GM10248 (cell line): ENCODE data around the gene ZNRD2.

Source experiments
- CTCF ChIA-PET: fragments of 300-600 bp; sonication (Branson Sonifier 250); formaldehyde crosslinking; extraction: SDS; loops from one replicate; lab custom pipeline; 2021; ENCODE audit warnings: antibody characterized with exemption; lab: Yijun Ruan, JAX
- POLR2A ChIA-PET: fragments of 350-650 bp; sonication (Branson Sonifier 250); formaldehyde crosslinking; extraction: SDS; loops from one replicate; lab custom pipeline; 2020; ENCODE audit warnings: antibody characterized with exemption; lab: Yijun Ruan, JAX
- DNase-seq: peaks from one replicate; pipeline ENCODE4 v3.0.0; 2012; ENCODE audit errors: extremely low spot score
- TF ChIP-seq, protein P1 (sequence below): IDR thresholded peaks from 2 replicates; pipeline ENCODE4 v1.5.1; 2012; ENCODE audit warnings: mild to moderate bottlenecking, low read depth; ENCODE audit errors: extremely low read depth, missing control alignments, control extremely low read depth

ZNRD2 gene

DNA sequence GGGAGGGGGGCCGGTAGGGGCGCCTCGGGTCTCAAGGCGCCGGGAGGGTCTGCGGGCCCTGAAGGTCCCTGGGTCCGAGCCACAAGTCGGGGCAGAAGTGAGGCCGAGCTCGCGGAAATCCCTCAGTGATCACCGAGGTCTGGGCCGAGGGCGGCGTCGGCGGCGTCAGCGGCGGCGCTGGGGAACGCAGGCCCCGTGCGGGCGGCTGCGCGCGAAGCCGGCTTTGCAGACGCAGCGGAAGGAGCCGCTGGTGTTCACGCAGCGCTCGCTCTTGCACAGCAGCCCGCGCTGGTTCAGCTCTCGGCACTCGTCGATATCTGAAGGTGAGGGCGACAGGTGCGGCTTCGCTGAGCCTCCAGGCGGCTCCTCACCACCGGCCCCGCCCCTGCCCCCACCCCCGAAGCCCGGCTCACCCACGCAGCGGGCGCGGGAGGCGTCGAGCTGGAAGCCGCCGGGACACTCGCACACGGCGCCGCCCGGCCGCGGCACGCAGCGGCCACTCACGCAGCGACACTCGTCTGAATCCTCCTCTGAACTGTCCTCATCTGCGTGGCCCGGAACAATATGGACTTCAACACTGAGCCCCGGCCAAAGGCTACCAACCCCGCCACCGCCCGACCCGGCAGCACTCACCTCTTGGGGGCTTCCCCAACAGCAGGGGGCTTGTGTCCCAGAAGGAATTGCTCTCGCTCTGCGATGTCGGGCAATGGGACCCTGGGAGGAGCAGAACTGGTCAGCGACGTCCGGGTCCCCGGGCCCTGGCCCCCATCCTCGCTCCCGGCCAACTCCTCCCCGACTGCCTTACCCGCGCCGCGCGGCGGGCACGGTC lies 31.1 kb upstream of the ZNRD2 start:
- DNase-seq: no peak
- TF ChIP-seq, protein P1, sequence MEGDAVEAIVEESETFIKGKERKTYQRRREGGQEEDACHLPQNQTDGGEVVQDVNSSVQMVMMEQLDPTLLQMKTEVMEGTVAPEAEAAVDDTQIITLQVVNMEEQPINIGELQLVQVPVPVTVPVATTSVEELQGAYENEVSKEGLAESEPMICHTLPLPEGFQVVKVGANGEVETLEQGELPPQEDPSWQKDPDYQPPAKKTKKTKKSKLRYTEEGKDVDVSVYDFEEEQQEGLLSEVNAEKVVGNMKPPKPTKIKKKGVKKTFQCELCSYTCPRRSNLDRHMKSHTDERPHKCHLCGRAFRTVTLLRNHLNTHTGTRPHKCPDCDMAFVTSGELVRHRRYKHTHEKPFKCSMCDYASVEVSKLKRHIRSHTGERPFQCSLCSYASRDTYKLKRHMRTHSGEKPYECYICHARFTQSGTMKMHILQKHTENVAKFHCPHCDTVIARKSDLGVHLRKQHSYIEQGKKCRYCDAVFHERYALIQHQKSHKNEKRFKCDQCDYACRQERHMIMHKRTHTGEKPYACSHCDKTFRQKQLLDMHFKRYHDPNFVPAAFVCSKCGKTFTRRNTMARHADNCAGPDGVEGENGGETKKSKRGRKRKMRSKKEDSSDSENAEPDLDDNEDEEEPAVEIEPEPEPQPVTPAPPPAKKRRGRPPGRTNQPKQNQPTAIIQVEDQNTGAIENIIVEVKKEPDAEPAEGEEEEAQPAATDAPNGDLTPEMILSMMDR: no peak

DNA sequence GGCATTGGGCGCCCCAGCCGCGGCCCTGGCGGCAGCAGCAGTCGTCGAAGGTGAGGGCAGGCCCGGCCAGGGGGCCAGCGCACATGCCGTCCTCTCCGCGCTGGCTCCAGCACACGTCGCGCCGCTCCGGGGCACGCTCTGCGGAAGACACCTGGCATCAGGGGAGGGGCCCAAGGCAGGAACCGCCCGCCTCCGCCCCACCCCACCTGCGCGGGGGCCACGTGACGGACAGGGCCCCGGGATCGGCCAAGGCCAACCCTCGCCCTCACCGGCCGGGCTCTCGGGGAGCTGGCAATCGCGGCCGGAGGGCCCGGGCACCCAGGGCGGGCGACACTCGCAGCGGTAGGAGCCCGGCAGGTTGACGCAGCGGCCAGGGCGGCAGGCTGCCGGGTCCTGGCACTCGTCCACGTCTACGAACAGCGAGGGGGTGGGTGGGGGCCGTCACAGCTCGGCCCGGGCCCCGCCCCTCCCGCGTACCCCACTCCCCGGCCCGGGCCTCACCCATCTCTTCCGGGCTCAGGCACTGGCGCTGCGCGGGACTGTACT lies 30.5 kb upstream of the ZNRD2 start:
- POLR2A ChIA-PET: interaction anchor here (0.6 to 2.1 kb wide), 6 partner anchors 13 to 117 kb away, joined by 3 to 15 read pairs (median 4); partner anchors contain the start of genes MALAT1, NEAT1 and SCYL1
- peak; percentile 85 for DNase-seq
- CTCF ChIA-PET: interaction anchor here (0.7 to 6.1 kb wide), 34 partner anchors 9 to 265 kb away, joined by 3 to 86 read pairs (median 6); partner anchors contain the start of genes DPF2, EHBP1L1, FAM89B and KCNK7
- TF ChIP-seq, protein P1: no peak

More for the DNA sequence above, 31.1 kb upstream of the ZNRD2 start:
- ChIA-PET POLR2A (interaction anchor here (0.5 to 1.9 kb wide), 4 partner anchors 14 to 748 kb away, joined by 3 to 6 read pairs (median 4); partner anchors contain the start of gene MALAT1), CTCF (interaction anchor here (0.9 to 6.1 kb wide), 20 partner anchors 12 to 264 kb away, joined by 3 to 86 read pairs (median 9); partner anchors contain the start of genes DPF2, EHBP1L1, FAM89B and KCNK7)

DNA sequence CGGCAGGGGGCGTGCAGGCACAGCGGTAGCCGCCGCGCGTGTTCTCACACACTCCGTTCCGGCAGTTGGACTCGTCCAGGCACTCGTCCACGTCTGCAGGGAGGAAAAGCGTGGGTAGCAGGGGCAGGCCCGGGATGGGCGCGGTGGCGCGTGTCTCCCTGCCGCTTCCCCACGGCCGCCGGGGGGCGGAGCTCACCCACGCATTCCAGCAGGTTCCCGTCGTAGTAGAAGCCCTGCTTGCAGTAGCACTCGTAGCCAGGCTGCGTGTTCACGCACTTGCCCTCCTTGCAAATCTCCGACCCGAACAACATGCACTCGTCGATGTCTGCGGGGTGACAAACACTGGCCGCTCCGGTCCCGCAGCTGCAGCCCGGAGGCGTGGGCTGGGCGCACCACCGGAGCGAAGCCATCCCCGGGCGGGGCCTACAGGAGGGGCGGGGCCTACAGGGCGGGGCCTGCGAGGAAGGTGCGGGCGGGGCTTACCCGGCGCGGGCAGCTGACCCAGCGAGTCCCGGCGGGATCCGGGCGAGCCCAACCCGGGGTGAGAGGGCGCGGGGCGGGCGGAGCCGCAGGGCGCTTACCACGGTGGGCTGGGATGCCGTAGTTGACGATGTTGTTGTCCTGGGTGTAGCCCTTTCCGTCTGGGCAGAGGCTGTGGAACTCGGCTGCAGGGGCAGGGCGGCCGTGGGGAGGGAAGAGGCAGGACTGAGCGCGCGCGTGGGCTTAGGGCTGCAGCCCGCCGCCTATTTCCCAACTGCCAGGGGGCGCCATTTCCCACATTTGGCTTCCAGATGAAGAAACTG lies 29.8 kb upstream of the ZNRD2 start:
- DNase-seq: peak; percentile 98
- POLR2A ChIA-PET: interaction anchor here (0.5 to 2.1 kb wide), 9 partner anchors 9 to 118 kb away, joined by 3 to 15 read pairs (median 4); partner anchors contain the start of genes MALAT1, NEAT1 and SCYL1
- CTCF ChIA-PET: interaction anchor here (0.7 to 6.1 kb wide), 46 partner anchors 8 to 266 kb away, joined by 3 to 86 read pairs (median 6); partner anchors contain the start of genes DPF2, EHBP1L1, FAM89B and KCNK7

DNA sequence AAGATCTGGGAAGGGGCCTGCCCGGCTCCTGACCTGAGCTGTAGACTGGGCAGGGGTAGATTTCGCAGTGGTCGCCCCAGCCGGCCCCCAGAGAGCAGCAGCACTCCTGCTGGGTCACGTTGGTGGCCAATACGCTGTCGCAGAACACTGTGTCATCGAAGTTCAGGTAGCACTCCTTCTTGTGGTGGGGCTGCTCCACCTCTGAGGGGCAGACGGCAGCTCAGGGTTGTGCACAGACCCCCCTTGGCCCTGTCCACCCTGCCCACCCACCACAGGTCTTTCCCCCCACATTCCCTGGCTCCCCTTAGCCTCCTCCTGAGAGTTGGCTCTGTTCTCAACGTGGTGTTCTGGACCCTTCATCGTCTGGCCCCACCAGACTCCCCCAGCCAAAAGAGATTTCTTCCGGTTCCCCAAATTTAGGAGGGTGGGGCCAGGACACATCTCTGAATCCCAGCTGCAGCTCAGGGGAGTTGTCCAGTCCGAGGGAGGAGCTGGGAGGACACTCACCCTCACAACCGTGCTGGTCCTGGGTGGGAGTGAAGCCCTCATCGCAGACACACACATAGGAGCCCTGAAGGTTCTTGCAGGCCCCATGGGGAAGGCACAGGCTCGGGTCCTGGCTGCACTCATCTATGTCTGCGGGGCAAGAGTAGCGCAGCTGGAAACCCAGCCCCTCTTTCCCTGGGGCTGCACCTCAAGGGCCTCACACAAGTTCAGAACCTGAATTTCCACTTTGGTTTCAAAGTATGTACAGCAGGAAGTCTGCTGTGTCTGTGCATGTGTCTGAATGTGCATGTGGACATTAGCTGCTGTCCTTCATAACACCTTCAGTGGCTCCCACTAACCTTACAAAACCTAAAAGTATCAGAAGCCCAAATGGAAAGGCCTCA lies 28.9 kb upstream of the ZNRD2 start:
- TF ChIP-seq, protein P1: no peak
- CTCF ChIA-PET: interaction anchor here (0.8 to 6.1 kb wide), 38 partner anchors 7 to 267 kb away, joined by 3 to 86 read pairs (median 6); partner anchors contain the start of genes EHBP1L1, FAM89B, KCNK7 and LTBP3
- DNase-seq: no peak
- POLR2A ChIA-PET: interaction anchor here (0.5 to 2.1 kb wide), 10 partner anchors 9 to 525 kb away, joined by 3 to 15 read pairs (median 4); partner anchors contain the start of genes MALAT1 and NEAT1

More for the DNA sequence above, 29.8 kb upstream of the ZNRD2 start:
- TF ChIP-seq, protein P1: peak; percentile 81

DNA sequence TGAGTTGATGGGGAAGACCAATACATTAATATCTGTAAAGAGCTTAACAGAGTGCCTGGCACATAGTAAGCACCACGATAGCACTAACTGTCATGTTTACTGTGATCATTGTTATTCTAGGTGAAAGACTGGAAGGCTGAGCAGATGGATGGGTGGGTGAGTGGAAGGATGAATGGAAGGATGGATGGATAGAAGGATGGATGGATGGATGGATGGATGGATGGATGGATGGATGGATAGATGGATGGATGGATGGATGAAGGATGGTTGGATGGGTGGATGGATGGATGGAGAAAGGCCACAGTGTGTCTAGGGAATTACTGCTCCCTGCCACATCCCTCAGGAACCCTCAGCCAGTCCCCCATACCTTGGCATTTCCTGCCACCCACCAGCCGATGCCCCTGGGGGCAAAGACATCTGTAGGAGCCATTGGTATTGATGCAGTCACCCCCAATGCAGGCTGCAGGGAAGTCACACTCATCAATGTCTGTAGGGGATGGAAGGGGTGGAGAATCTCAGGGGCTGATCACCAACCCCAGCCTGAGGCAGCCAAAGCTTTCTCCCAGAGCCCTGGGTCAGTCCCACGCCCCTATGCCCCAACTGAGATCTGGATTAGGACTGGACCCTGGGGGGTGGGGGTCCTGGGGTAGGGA lies 27.4 kb upstream of the ZNRD2 start:
- ChIA-PET CTCF (interaction anchor here (0.7 to 6.1 kb wide), 7 partner anchors 11 to 52 kb away, joined by 3 to 86 read pairs (median 54); partner anchors contain the start of genes EHBP1L1, FAM89B, KCNK7 and LTBP3), POLR2A (no interaction called here)
- no peak for DNase-seq
- TF ChIP-seq, protein P1: no peak
